Esophagus muscularis mucosa (tissue), 4 donors: ENCODE results near the gene GTPBP3.

Experiments used
- CTCF ChIP-seq, 3 experiments: fragments of 200-600 bp in 2 of 3; fragments of 450-650 bp in 1 of 3; sonication (generic) in 2 of 3; IDR thresholded peaks; one replicate each; pipeline ENCODE4 v1.5.1; 2017 to 2019; ENCODE audit warnings: antibody characterized with exemption in 3 of 3, mild to moderate bottlenecking in 2 of 3, moderate library complexity in 1 of 3
- EP300 ChIP-seq: sonication (generic); formaldehyde crosslinking; IDR thresholded peaks from one replicate; pipeline ENCODE4 v1.6.1; 2017; ENCODE audit warnings: antibody characterized with exemption
- POLR2A ChIP-seq: fragments of 450-650 bp; IDR thresholded peaks from one replicate; pipeline ENCODE4 v1.6.1; 2017; ENCODE audit warnings: antibody characterized with exemption, moderate library complexity, mild to moderate bottlenecking, low read depth
- POLR2AphosphoS5 ChIP-seq, 2 donors: sonication (generic); formaldehyde crosslinking; IDR thresholded peaks; one replicate each; pipeline ENCODE4 v1.6.1; 2017; ENCODE audit warnings: antibody characterized with exemption in 2 of 2

DNA sequence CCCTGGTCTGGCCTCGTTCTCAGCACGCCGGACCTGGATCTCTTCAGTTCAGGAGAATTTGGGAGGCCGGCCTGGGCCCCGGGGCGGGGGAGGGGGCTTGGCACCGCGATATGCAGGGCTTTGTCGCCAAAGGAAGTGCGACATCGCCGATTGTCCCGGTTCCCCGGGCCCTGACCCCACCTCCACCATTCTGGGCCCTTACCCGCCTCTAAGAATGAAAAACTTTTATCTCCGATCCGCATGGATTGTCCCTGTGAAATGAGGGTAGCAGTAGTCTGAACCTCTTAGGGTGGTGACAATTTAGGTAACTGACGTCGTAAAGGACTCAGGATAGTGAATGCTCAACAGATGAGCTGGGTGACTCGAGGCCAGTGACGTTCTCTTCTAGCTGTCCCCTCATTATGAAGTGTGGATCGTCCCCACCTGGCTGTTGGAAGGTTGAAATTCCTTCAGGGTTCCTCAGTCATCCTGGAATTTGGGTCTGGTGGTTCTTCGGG, 27.3 kb upstream of the GTPBP3 start:
- TF ChIP-seq CTCF (IDR thresholded peaks at IDR 0.05), result no peak
- no peak for TF ChIP-seq EP300
- no peak for TF ChIP-seq POLR2AphosphoS5 (IDR thresholded peaks at IDR 0.05)
- TF ChIP-seq POLR2A, result no peak
